Activated CD8-positive, alpha-beta memory T cell treated with anti-CD3 and anti-CD28 coated beads for 48 hours (primary cell): Measurements from ENCODE around the gene SLC9A1.
"Not testable (repeated sequence)": the region's sequence is repeated elsewhere in the genome, so short reads cannot be mapped to it uniquely, and the experiment has no call there.

Experiments used
- DNase-seq, 3 experiments: peaks; one replicate each; pipeline ENCODE4 v3.0.0-alpha.2; 2020; ENCODE audit warnings: low read depth in 2 of 3, low spot score in 2 of 3

The SLC9A1 gene

GRCh38 chr1:27135541-27136235, 19.2 kb downstream of the SLC9A1 start:
- no peak for DNase-seq

GRCh38 chr1:27133991-27134390, 20.9 kb downstream of the SLC9A1 start:
- no peak for DNase-seq

- DNase-seq, result no peak
Observed at GRCh38 chr1:27133158-27133557, 21.8 kb downstream of the SLC9A1 start.

DNA sequence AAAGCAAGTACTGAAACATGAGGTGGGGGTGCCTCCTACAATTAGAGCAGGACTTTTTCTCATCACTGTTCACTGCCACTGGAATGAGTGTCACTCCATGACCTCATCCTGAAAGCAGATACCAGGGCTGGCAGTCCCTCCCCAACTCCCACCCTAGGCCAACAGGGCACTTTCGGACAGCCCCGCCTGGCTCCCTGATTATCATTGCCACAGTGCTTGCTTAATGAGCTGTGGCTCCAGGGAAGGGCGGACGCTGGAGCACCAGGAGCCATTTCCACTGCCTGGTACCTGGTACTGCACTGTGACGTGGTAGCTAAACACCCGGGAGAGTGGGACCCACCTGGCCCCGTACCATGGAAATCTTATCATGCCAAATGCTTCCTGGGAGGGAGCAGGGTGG, 22.3 kb downstream of the SLC9A1 start:
- no peak for DNase-seq

DNA sequence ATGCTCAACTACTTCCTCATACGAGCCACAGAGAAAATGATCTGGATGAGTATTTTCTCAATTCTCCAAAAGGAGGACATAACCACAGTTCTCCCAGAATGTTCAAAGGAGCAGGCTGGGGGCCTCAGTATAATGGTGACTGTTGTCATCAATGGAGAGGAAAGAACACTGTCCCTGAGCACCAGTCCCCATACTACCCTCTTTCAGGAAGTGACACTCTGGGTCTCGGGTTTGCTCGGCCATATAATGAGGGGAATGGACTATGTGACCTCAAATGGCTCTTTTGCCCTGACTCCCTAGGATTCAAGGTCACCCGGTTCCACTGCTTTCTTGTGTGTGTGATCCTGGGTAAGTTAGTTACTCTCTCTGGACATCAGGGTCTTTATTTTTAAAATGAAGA, 22.8 kb downstream of the SLC9A1 start:
- no peak for DNase-seq

DNA sequence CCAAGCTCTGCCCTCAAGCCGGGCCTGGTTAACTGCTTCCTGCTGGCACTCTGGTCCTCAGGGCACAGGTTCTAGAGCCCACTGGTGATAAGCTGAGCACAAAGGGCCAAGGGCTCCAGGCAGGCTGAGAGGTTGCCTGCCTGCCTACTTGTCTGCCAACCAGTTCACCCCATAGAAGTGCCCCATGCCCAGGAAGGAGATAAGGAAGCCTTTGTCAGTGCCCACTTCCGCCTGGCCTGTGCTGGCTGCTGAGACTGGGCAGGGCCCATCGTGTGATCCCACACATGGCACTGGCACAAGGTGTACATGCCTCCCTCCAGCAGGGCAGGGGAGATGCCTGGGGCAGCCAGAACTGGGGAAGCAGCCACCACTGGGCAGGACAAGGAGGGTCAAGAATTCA, 24.1 kb downstream of the SLC9A1 start:
- DNase-seq, result no peak

DNA sequence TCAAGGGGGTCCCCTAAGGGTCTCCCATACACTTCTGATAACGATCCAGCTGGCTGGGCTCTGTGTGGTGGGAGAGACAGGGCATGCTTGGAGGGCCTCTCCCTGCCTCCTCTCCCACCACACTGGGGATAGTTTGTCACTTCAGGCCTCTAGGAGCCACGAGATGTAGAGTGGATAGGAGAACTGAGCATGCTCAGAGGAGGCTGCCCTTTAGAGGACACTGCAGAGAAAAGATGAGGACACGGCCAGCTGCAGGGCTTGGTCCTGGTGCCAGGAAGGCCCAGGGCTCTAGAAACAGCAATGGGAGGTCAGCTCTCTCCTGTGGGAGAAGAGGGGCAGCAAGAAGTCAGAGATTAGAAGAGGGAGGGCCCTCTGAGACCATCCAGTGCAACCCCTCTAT, 25.7 kb downstream of the SLC9A1 start:
- no peak for DNase-seq

DNA sequence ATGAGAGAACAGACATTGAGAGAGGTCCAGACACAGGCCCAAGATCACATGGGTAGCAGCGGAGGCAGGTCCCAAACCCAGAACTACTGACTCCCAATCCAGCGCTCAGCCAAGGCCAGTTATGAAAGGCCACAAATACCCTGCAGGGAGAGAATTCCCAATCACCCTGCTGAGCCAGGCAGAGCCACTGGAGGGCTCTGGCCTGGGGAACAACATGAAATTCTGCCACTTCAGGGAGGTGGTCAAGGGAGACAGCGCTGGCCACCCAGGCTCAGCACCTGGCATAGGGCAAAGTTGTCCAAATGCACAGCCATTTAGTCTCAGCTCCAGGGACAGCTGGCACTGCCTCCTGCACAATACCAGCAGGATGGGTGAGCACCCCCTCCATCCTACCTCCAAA, 27.5 kb downstream of the SLC9A1 start:
- no peak for DNase-seq

DNA sequence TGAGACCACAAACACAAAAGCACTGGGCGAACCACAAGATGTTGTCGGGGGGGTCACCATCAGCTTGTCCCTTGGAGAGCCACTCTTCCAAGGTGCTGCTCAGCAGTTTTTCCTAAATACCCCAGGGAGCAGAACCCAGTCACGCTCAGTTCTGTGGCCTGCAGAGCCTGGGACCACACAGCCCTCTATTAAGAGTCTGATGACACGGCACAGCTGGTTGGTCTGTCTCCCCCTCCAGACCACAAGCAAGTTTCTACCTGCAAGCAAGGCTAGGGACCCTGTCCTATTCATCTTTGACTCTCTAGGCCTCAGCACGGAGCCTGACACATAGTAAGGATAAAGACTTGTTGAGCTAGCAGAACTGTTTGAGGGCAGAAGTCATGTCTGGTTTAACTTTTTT, 28.5 kb downstream of the SLC9A1 start:
- DNase-seq, result no peak

- not testable (repeated sequence) for DNase-seq
Observed at GRCh38 chr1:27125125-27125524, 29.8 kb downstream of the SLC9A1 start.

DNA sequence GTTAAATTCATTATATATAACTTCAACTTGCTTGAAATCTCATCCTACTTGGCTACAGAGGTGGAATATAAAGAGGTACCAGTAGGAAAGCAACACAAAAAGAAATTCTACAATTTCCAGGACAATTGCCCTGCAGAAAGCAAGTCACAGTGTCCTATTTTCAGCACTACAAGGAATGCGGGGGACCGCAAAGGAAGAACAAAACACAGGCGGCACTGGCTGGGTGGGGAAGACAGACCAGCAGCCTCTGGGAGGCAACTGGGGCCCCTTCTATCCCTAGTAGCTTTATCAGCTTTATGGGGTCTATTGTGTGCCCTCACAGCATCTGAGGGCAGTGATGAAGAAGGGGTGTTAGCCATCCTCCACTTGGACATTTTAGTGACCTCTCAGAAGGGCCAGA, 30.5 kb downstream of the SLC9A1 start:
- no peak for DNase-seq

DNA sequence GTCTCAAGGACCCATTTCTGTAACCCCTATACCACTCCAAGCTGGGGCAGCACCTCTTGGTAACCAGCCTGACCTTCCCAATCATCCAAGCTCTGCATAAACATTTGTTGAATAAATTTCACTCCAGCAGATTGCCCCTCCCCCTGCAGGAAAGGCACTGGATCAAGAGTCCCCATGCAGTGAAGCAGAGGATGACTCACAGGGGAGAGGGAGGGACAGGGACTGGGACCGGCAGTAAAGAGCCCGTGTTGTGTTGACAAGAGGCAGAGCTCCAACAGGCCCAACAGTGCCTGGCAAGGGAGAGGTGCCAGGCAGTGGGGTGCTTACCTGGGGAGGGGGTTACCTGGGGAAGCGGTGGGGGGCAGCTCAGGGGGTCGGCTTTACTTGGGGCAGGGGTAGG, 32.3 kb downstream of the SLC9A1 start:
- no peak for DNase-seq

- no peak for DNase-seq
Observed at GRCh38 chr1:27120854-27121253, 34.1 kb downstream of the SLC9A1 start.

DNA sequence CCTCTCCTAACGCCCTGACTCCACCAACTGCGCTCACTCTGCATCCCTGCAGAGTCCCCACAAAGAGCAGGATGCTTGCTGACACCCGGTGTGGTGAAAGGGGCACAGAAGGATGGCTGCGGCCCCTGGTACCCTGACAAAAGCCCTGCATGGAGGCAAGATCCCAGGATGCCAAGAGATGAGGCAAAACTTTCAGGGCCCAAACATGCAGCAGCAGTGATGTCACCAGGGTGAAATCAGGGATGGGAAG, 36.6 kb downstream of the SLC9A1 start:
- no peak for DNase-seq

DNA sequence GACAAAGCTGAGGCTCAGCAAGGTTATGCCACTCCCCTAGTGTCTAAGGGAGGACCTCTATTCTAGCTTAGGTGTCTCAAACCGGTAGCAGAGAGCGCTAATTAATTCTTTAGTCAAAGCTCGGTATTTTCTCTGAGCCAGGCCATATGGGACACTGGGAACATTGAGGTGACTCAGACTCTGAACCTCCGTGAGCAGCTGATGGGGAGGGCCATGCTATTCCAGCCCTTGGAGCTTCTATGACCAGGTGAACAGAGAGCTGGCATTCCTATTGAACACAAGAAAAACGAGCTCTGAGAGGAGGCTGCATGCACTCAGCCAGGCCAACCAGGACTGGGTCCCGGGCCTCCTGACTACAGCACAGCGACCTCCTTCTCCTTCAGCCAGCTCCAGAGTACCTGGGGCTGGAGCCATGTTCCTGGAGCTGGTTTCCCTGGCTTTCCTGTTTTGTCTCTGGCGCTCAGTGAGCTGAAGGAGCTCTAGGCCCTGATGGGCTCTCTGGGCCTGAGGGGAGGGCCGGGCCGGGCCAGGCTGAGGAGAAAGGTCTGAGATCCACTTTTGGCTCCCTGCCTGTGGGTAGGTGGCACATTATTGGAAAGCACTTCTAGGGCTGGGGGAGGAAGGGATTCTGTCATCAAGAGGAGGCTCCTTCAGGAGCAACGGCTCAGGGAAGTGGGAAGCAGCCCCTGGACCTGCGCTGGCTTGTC, 37.0 kb downstream of the SLC9A1 start:
- DNase-seq, result no peak

DNA sequence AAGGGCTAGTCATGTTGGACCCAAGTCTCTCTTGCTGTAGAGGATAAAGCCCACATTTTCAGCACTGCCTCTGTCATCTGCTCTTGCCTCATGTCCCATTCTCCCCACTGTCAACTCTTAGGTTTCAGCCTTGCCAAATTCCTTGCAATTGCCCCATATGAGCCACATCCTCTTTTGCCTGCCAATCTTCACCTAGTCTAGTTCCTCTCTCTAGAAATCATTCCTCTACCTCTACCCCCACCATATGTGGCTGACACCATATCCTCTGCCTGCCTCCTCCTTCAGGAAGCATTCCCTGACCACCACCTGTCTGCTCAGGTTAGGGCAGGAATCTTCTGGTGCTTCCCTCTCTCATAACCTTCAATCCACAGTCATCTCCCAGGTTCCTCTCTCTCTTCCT, 38.2 kb downstream of the SLC9A1 start:
- DNase-seq, result no peak

DNA sequence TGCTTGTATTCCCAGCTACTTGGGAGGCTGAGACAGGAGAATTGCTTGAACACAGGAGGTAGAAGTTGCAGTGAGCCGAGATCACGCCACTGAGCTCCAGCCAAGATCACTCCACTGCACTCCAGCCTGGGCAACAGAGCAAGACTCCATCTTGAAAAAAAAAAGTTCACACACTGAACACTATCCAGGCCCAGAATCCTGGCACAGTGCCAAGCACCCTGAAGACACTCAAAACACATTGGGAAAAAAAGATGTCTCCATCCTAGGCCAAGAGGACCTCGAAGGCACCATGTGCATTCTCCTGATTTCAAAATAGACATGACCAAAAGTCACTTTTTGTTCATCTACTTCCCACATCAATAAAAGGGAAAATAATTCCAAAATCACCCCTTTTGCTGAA, 38.7 kb downstream of the SLC9A1 start:
- no peak for DNase-seq

DNA sequence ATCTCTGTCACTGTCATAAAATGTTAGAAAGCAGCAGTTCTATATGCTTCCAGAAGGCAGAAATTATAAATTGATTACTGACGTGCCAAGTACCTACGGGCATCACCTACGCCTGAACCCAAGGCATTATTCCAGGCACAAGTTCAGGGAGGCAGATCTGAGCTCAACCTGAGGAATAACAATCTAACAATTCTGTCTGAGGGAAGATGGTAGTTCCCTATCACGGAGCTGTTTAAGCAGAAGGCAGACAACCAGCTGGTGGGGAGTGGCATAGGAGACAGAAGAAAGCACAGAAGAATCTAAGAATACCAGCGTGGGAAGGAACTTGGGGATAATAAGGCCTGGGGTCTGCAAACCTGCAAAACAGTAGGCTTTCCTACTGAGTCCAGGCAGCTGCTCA, 40.4 kb downstream of the SLC9A1 start:
- DNase-seq, result no peak

DNA sequence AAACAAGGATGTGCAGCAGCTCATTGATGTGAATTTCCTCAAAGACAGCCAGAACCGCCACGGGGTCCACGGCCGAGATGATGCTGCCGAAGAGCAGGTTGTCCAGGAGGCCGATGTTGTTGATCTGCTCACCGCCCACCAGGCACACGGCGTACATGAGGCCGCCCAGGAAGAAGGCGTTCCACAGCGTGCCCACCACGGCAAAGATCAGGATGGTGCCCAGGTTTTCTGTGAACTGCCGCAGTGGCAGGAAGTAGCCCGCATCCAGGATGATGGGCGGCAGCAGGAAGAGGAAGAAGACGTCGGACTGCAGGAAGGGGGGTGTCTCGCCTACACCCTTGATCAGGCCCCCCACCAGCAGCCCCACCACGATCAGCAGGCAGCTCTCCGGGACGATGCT, 41.1 kb downstream of the SLC9A1 start:
- DNase-seq, result no peak

- DNase-seq, result peak; percentile 34 to 41 (median 36)
Observed at GRCh38 chr1:27111626-27112573, 43.0 kb downstream of the SLC9A1 start.

DNA sequence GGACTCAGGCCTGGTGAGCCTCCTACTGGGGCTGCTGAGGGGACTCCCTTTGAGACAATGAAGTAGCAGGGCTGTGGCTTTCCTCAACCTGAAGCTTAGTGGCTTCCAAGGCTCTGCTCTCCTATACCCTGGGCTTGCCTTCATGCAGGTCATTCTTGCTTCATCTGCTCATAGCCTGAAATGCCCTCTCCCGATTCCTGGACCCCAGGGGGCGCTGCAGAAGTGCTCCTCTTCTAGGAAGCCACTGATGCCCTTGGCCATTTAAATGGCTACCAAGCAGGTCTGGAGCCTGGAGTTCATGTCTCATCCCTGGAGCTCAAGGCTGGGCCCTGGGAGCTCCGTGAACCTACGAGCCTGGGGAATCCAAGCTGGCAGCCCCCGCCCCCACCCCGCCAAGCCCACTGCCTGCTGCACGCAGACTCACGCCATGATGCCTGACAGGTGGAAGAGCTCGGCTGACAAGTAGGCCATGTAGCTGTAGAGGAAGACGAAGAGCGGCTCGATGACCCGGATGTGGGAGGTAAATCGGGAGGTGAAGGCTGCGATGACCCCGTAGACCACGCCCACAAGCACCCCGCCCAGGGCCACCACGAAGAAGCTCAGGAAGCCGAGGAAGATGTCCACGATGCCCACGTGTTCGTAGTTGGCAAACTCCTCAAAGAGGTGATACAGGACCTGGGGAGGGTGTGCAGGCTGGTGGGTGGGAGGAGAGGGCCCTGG, 45.7 kb downstream of the SLC9A1 start:
- no peak for DNase-seq

- DNase-seq, result no peak
Observed at GRCh38 chr1:27108588-27108987, 46.3 kb downstream of the SLC9A1 start.
